Suprapubic skin (tissue), 2 donors: ENCODE results near the gene AFF2.

Experiments
- EP300 ChIP-seq: sonication (generic); formaldehyde crosslinking; IDR thresholded peaks from one replicate; pipeline ENCODE4 v1.6.1; 2017; ENCODE audit warnings: antibody characterized with exemption
- POLR2A ChIP-seq, 2 donors: fragments of 450-650 bp; IDR thresholded peaks; one replicate each; pipeline ENCODE4 v1.6.1; 2017; ENCODE audit warnings: antibody characterized with exemption in 2 of 2, mild to moderate bottlenecking in 2 of 2, moderate library complexity in 2 of 2

DNA sequence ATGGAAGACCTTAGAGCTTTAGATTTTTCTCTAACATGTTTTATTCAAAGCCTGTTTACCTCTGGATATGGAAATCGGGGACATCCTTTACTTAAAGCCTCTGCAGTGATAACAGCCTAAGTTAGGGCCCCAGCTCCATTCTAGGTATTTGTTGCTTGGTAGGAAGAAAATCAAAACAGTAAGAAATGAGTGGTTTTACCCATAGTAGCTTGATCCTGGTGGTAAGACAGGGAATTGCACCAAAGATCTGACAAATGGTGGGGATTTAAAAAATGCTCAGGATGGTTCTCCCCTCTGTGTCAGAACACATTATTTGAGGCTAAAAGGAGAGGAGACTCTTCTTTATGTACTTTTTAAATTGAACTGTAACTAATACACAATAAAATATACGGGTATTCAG, 52.4 kb downstream of the AFF2 start:
- TF ChIP-seq POLR2A (IDR thresholded peaks at IDR 0.05) (no peak), EP300 (no peak)
